Erythroblast (primary cell): ENCODE data around the gene WNT3A.

Source experiments
- GATA1 ChIP-seq: IDR thresholded peaks from 2 replicates; pipeline ENCODE4 v1.6.1; 2011; ENCODE audit warnings: low read depth, mild to moderate bottlenecking, control low read depth, low read length, moderate library complexity
- POLR2A ChIP-seq: IDR thresholded peaks from 2 replicates; pipeline ENCODE4 v1.6.1; 2011; ENCODE audit warnings: mild to moderate bottlenecking, low read length

GRCh38 chr1:228039986-228040385 is 33.2 kb downstream of the WNT3A start:
- no peak for TF ChIP-seq POLR2A
- no peak for TF ChIP-seq GATA1
